ENCODE measurements around the gene MGST2.
A peak's percentile ranks its signal among the peaks of the same experiment; 100 is the strongest.

The MGST2 gene

GRCh38 chr4:139645458-139645857 is 20.2 kb upstream of the MGST2 start:
- no peak for DNase-seq

GRCh38 chr4:139647184-139647583 is 18.4 kb upstream of the MGST2 start:
- DNase-seq = no peak

GRCh38 chr4:139647952-139648351 is 17.7 kb upstream of the MGST2 start:
- no peak for DNase-seq

GRCh38 chr4:139651282-139652194 is 14.1 kb upstream of the MGST2 start:
- peak; percentile 9 to 60 for DNase-seq

- DNase-seq = peak; percentile 2 to 43
These were observed 11.1 kb upstream of the MGST2 start for GRCh38 chr4:139654516-139654915.

- DNase-seq = peak in 1 of 2 experiments; percentile 7
These were observed 10.5 kb upstream of the MGST2 start for GRCh38 chr4:139655116-139655515.

GRCh38 chr4:139656614-139657486 is 8.8 kb upstream of the MGST2 start:
- DNase-seq = peak; percentile 2 to 27

GRCh38 chr4:139658185-139658584 is 7.4 kb upstream of the MGST2 start:
- no peak for DNase-seq

GRCh38 chr4:139658586-139659382 is 6.8 kb upstream of the MGST2 start:
- DNase-seq = no peak

- DNase-seq = no peak
These were observed 5.7 kb upstream of the MGST2 start for GRCh38 chr4:139659735-139660424.

- DNase-seq = no peak
These were observed 5.0 kb upstream of the MGST2 start for GRCh38 chr4:139660568-139661043.

GRCh38 chr4:139663561-139664138 is 2.0 kb upstream of the MGST2 start:
- no peak for DNase-seq

GRCh38 chr4:139664442-139664841 is 1.2 kb upstream of the MGST2 start:
- DNase-seq = no peak

GRCh38 chr4:139665079-139665689 is 435 bp upstream of the MGST2 start:
- no peak for DNase-seq

- DNase-seq = peak in 1 of 2 experiments; percentile 59
These were observed 1.2 kb downstream of the MGST2 start for GRCh38 chr4:139666735-139667281.

GRCh38 chr4:139668036-139668435 is 2.4 kb downstream of the MGST2 start:
- no peak for DNase-seq

GRCh38 chr4:139668658-139669201 is 3.1 kb downstream of the MGST2 start:
- DNase-seq = no peak

GRCh38 chr4:139669335-139669734 is 3.7 kb downstream of the MGST2 start:
- DNase-seq = no peak

- DNase-seq = no peak
These were observed 4.3 kb downstream of the MGST2 start for GRCh38 chr4:139669890-139670289.

GRCh38 chr4:139670775-139671174 is 5.2 kb downstream of the MGST2 start:
- DNase-seq = no peak

- DNase-seq = no peak
These were observed 6.6 kb downstream of the MGST2 start for GRCh38 chr4:139672215-139672614.
